Measurements from ENCODE around the gene JPH2. TPM values are rescaled to one million over a fixed set of nuclear protein-coding genes. Genes with fewer than 3 reads are reported as not detected.

The JPH2 gene
- total RNA-seq, 1 experiment from 2014 or later = 0.17 TPM

DNA sequence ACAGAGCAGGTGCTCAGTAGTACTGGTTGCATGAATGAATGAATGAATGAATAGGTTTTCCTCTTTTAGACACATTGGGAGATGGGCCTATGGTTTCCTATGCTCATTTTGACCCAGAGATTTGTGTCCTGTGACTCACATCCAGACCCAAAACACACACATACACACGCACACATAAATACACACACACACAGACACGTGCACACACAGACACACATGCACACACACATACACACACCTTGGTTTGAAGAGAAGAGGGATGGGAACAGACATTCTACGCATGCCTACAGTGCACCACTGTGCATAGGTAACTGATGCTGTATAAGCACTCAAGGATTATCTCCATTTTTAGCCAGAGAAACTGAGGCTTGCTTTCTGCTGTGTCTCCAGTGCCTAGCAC, 4.1 kb downstream of the JPH2 start:
- ChIA-PET CTCF (no interaction called here), POLR2A (interaction anchor here (1.3 kb wide), 1 partner anchor 726 kb away, joined by 3 read pairs; no protein-coding TSS in a partner anchor), RAD21 (ENCODE audit: low non-redundant PET in 1 of 2, low total read pairs in 2 of 2, uncharacterized antibody in 2 of 2, unreplicated experiment in 2 of 2) (no interaction called here)
- ATAC-seq (no peak), DNase-seq (ENCODE audit: low read depth, low spot score) (no peak)
- Histone ChIP-seq H3K9ac (ENCODE audit: low read length) (no peak overlapping the region), H3K27me3 (ENCODE audit: insufficient read depth, low read length) (no peaks in the 10 kb centered on the region), H3K36me3 (ENCODE audit: control insufficient read depth in 1 of 2, insufficient read depth in 2 of 2, low read length in 2 of 2) (no peaks in the 10 kb centered on the region), H3K79me2 (ENCODE audit: insufficient read depth, low read length) (no peaks in the 10 kb centered on the region), H3K27ac (ENCODE audit: low read depth, low read length) (no peak overlapping the region), H4K20me1 (ENCODE audit: insufficient read depth) (no peaks in the 10 kb centered on the region), H3K4me1 (ENCODE audit: control insufficient read depth in 1 of 2, insufficient read depth in 2 of 2, low read length in 2 of 2) (peaks cover 14 to 15% of the 10 kb centered on the region in 2 experiments), H3K4me2 (ENCODE audit: low read length) (no peak overlapping the region), H3K9me2 (ENCODE audit: insufficient read depth) (no peaks in the 10 kb centered on the region), H2AFZ (ENCODE audit: low read depth, low read length, poor library complexity, severe bottlenecking) (no peak overlapping the region), H3K4me3 (replicated peaks in 1 of 2; ENCODE audit: low read depth in 1 of 2, low read length in 2 of 2) (no peak overlapping the region), H3K9me3 (ENCODE audit: control insufficient read depth in 1 of 2, insufficient read depth in 1 of 2, low read depth in 1 of 2, low read length in 2 of 2) (no peaks in the 10 kb centered on the region)
- intact Hi-C loops (cut with micrococcal nuclease) = no loop called here
- no TSS peak for BruUV-seq (replicated peaks)
- TF ChIP-seq FOSL1 (IDR thresholded peaks at IDR 0.05; ENCODE audit: low read depth) = no peak
- no peak for TF ChIP-seq ATF3 (IDR thresholded peaks at IDR 0.05)
- TF ChIP-seq, protein P1, sequence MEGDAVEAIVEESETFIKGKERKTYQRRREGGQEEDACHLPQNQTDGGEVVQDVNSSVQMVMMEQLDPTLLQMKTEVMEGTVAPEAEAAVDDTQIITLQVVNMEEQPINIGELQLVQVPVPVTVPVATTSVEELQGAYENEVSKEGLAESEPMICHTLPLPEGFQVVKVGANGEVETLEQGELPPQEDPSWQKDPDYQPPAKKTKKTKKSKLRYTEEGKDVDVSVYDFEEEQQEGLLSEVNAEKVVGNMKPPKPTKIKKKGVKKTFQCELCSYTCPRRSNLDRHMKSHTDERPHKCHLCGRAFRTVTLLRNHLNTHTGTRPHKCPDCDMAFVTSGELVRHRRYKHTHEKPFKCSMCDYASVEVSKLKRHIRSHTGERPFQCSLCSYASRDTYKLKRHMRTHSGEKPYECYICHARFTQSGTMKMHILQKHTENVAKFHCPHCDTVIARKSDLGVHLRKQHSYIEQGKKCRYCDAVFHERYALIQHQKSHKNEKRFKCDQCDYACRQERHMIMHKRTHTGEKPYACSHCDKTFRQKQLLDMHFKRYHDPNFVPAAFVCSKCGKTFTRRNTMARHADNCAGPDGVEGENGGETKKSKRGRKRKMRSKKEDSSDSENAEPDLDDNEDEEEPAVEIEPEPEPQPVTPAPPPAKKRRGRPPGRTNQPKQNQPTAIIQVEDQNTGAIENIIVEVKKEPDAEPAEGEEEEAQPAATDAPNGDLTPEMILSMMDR (IDR thresholded peaks at IDR 0.05 in 2 of 3, conservative IDR thresholded peaks at IDR 0.05 in 1 of 3; ENCODE audit: borderline replicate concordance in 1 of 3, insufficient read depth in 1 of 3, low read depth in 2 of 3, low read length in 2 of 3) = no peak
- no peak for TF ChIP-seq POLR2A (IDR thresholded peaks at IDR 0.05; ENCODE audit: borderline replicate concordance, extremely low read depth, insufficient read depth, insufficient read length)
- no peak for TF ChIP-seq ZBTB33 (IDR thresholded peaks at IDR 0.05; ENCODE audit: extremely low read depth, insufficient replicate concordance, low read length)
- no peak for TF ChIP-seq RAD21 (IDR thresholded peaks at IDR 0.05; ENCODE audit: low read depth)
- no peak for TF ChIP-seq SRF (IDR thresholded peaks at IDR 0.05; ENCODE audit: low read depth)
- no peak for TF ChIP-seq ZFX (IDR thresholded peaks at IDR 0.05)
- TF ChIP-seq SP1 (IDR thresholded peaks at IDR 0.05; ENCODE audit: low read depth) = no peak
- TF ChIP-seq SIN3A (IDR thresholded peaks at IDR 0.05; ENCODE audit: low read depth) = no peak
- no peak for TF ChIP-seq EZH2phosphoT487 (IDR thresholded peaks at IDR 0.05; ENCODE audit: borderline replicate concordance)
- no peak for TF ChIP-seq EZH2 (IDR thresholded peaks at IDR 0.05)
- no peak for TF ChIP-seq ELF1 (IDR thresholded peaks at IDR 0.05; ENCODE audit: borderline replicate concordance, low read depth)
- TF ChIP-seq, protein P2, sequence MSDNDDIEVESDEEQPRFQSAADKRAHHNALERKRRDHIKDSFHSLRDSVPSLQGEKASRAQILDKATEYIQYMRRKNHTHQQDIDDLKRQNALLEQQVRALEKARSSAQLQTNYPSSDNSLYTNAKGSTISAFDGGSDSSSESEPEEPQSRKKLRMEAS (IDR thresholded peaks at IDR 0.05) = no peak
- TF ChIP-seq TCF7L2 (IDR thresholded peaks at IDR 0.05; ENCODE audit: borderline replicate concordance, extremely low read depth, insufficient read depth, insufficient read length) = no peak
